PC-9 (cell line): ENCODE measurements around the gene FOSL2. TPM values are rescaled to one million over a fixed set of nuclear protein-coding genes. Genes with fewer than 3 reads are reported as not detected.
A peak's percentile ranks its signal among the peaks of the same experiment; 100 is the strongest.

ENCODE experiments used
- BruUV-seq: library from RNA; stranded (reverse); fragments of 400-500 nt; replicated peaks from 2 replicates; lab custom pipeline; 2021; lab: Mats Ljungman, UMichigan
- CTCF ChIA-PET: fragments of 300-600 bp; sonication (Branson Sonifier 250); formaldehyde crosslinking; loops from one replicate; lab custom pipeline; 2022; ENCODE audit warnings: antibody characterized with exemption; lab: Charles Lee
- POLR2A ChIA-PET: fragments of 300-600 bp; sonication (Branson Sonifier 250); formaldehyde crosslinking; loops from one replicate; lab custom pipeline; 2022; ENCODE audit warnings: antibody characterized with exemption; ENCODE audit not compliant: unreplicated experiment; lab: Charles Lee
- DNase-seq, 2 experiments: peaks; one replicate each; pipeline versions ENCODE4 v3.0.0 to v3.0.0-alpha.2; 2015 to 2022; ENCODE audit warnings: mixed read lengths in 1 of 2
- H2AFZ ChIP-seq: fragments of 200-600 bp; sonication (generic); 2 replicates; pipeline ENCODE4 v1.8.1; 2017; ENCODE audit warnings: antibody characterized with exemption
- H3F3A ChIP-seq: fragments of 200-600 bp; sonication (generic); 2 replicates; pipeline ENCODE4 v1.8.1; 2017; ENCODE audit warnings: antibody characterized with exemption, mild to moderate bottlenecking, low read depth; ENCODE audit not compliant: insufficient read depth
- H3K27ac ChIP-seq: fragments of 200-600 bp; sonication (generic); 2 replicates; pipeline ENCODE4 v1.6.1; 2016; ENCODE audit warnings: mixed run types
- H3K27me3 ChIP-seq: fragments of 200-600 bp; sonication (generic); 2 replicates; pipeline ENCODE4 v1.6.1; 2016; ENCODE audit warnings: low read depth, mixed run types; ENCODE audit not compliant: insufficient read depth
- H3K36me3 ChIP-seq: fragments of 200-600 bp; sonication (generic); 2 replicates; pipeline ENCODE4 v1.6.1; 2016; ENCODE audit warnings: low read depth, mixed run types
- H3K4me1 ChIP-seq: fragments of 200-600 bp; sonication (generic); replicated peaks from 2 replicates; pipeline ENCODE4 v1.6.1; 2016; ENCODE audit warnings: mixed run types; ENCODE audit not compliant: insufficient read depth
- H3K4me2 ChIP-seq: fragments of 200-600 bp; sonication (generic); 2 replicates; pipeline ENCODE4 v1.6.1; 2017; ENCODE audit warnings: mixed run types
- H3K4me3 ChIP-seq: fragments of 200-600 bp; sonication (generic); 2 replicates; pipeline ENCODE4 v1.6.1; 2016; ENCODE audit warnings: mixed run types
- H3K79me2 ChIP-seq: fragments of 200-600 bp; sonication (generic); 2 replicates; pipeline ENCODE4 v1.6.1; 2017; ENCODE audit warnings: low read depth, mixed run types
- H3K9me2 ChIP-seq: fragments of 200-600 bp; sonication (generic); 2 replicates; pipeline ENCODE4 v1.8.1; 2017; ENCODE audit warnings: mild to moderate bottlenecking; ENCODE audit not compliant: insufficient read depth
- H3K9me3 ChIP-seq: fragments of 200-600 bp; sonication (generic); 2 replicates; pipeline ENCODE4 v1.8.1; 2016; ENCODE audit warnings: low read depth; ENCODE audit not compliant: insufficient read depth
- H4K20me1 ChIP-seq: fragments of 200-600 bp; sonication (generic); 2 replicates; pipeline ENCODE4 v1.8.1; 2017; ENCODE audit not compliant: insufficient read depth
- CTCF ChIP-seq: fragments of 200-600 bp; sonication (generic); conservative IDR thresholded peaks from 2 replicates; pipeline ENCODE4 v1.6.1; 2017; ENCODE audit warnings: mixed run types, antibody characterized with exemption, mild to moderate bottlenecking, moderate library complexity
- EZH2 ChIP-seq: fragments of 200-600 bp; sonication (generic); IDR thresholded peaks from 2 replicates; pipeline ENCODE4 v1.8.0; 2017; ENCODE audit warnings: antibody characterized with exemption, low read depth
- intact Hi-C: fragments of 100-400 bp; cut with micrococcal nuclease; formaldehyde crosslinking; loops from one replicate; pipeline ENCODE4 v1.10.0; 2022; ENCODE audit not compliant: unreplicated experiment
- total RNA-seq: library from RNA; stranded (reverse); gene quantifications from 2 replicates; pipeline ENCODE4 v1.2.3, GENCODE V29; 2021

The FOSL2 gene
- total RNA-seq, 1 experiment from 2014 or later, result 60.0 TPM

DNA sequence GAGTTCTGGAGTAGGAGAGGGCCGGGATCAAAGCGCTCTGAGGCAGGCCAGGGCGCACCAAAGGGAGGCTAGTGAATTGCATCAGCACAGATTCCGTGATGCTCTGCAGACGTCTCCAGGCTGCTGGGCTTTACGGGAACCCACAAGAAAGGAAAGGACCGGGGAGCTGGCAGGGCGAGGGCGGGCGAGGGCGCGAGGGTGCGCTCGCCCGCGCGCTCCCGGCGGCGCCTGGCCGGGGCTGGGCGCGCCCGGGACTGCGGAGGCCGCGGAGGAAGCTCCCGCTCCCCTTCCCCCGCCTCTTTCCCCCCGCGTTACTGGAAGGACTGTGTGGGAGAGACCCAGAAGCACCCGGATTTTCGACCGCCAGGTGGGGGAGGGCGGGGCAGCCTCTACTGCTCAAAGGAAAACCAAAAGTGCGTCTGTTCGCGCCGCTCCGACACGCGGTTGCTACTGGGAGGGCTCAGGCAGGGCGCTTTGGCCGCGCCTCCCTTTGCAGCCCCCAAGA, 2.4 kb upstream of the FOSL2 start:
- H3K27me3 ChIP-seq, result no peaks in the 10 kb centered on the region
- no peaks in the 10 kb centered on the region for H3K9me3 ChIP-seq
- peaks cover 30% of the 10 kb centered on the region for H3K79me2 ChIP-seq
- peak; percentile 82 to 84 for DNase-seq
- BruUV-seq, result no TSS peak
- ChIA-PET POLR2A (interaction anchor here (0.6 kb wide), 1 partner anchor 106 kb away, joined by 3 read pairs; no protein-coding TSS in a partner anchor), CTCF (interaction anchor here (0.7 kb wide), 1 partner anchor 140 kb away, joined by 6 read pairs; no protein-coding TSS in a partner anchor)
- peak overlapping the region; percentile 99 for H3K4me2 ChIP-seq
- H3F3A ChIP-seq, result peaks cover 69% of the 10 kb centered on the region
- H4K20me1 ChIP-seq, result 0 out of 2 replicates have a peak, but pooled peaks cover 10% of the 10 kb centered on the region
- TF ChIP-seq CTCF, result no peak; the same call in 1 of the 2 replicates
- peak overlapping the region; percentile 88 for H3K4me3 ChIP-seq
- peak overlapping the region; percentile 96 for H3K27ac ChIP-seq
- peaks cover 47% of the 10 kb centered on the region for H3K4me1 ChIP-seq
- H2AFZ ChIP-seq, result peak overlapping the region; percentile 67
- intact Hi-C loops, result loop anchor here (1.0 to 10.0 kb wide), 6 partner anchors 31 to 668 kb away; no protein-coding TSS in a partner anchor
- 0 out of 2 replicates have a peak, but pooled peaks cover 7% of the 10 kb centered on the region for H3K36me3 ChIP-seq
- H3K9me2 ChIP-seq, result no peaks in the 10 kb centered on the region

- Histone ChIP-seq H3K79me2 (peaks cover 36% of the 10 kb centered on the region), H3K27me3 (no peaks in the 10 kb centered on the region), H3F3A (peaks cover 75% of the 10 kb centered on the region), H3K4me2 (peak overlapping the region; percentile 99), H3K27ac (peak overlapping the region; percentile 96), H3K36me3 (0 out of 2 replicates have a peak, but pooled peaks cover 14% of the 10 kb centered on the region), H3K9me3 (no peaks in the 10 kb centered on the region), H3K4me3 (peak overlapping the region; percentile 88), H2AFZ (peak overlapping the region; percentile 67), H4K20me1 (0 out of 2 replicates have a peak, but pooled peaks cover 11% of the 10 kb centered on the region), H3K4me1 (peaks cover 44% of the 10 kb centered on the region), H3K9me2 (no peaks in the 10 kb centered on the region)
- DNase-seq, result peak; percentile 63 to 67
- intact Hi-C loops, result loop anchor here (1.0 to 10.0 kb wide), 6 partner anchors 32 to 669 kb away; no protein-coding TSS in a partner anchor
- POLR2A ChIA-PET, result interaction anchor here (0.6 to 1.3 kb wide), 7 partner anchors 19 to 684 kb away, joined by 3 to 25 read pairs (median 7); no protein-coding TSS in a partner anchor
- CTCF ChIA-PET, result interaction anchor here (0.7 kb wide), 1 partner anchor 141 kb away, joined by 6 read pairs; no protein-coding TSS in a partner anchor
- BruUV-seq, result TSS peak; percentile 68
- TF ChIP-seq EZH2 (no peak), CTCF (no peak)
Observed at GRCh38 chr2:28390746-28391563, 1.7 kb upstream of the FOSL2 start.

GRCh38 chr2:28391564-28392296, 928 bp upstream of the FOSL2 start:
- H3K4me2 ChIP-seq, result peak overlapping the region; percentile 99
- H3K79me2 ChIP-seq, result peaks cover 44% of the 10 kb centered on the region
- BruUV-seq, result no TSS peak
- H3K27me3 ChIP-seq, result no peaks in the 10 kb centered on the region
- H2AFZ ChIP-seq, result peak overlapping the region; percentile 70
- 0 out of 2 replicates have a peak, but pooled peaks cover 19% of the 10 kb centered on the region for H3K36me3 ChIP-seq
- CTCF ChIA-PET, result no interaction called here
- DNase-seq, result peak; percentile 84 to 90
- H3F3A ChIP-seq, result peaks cover 73% of the 10 kb centered on the region
- intact Hi-C loops, result loop anchor here (1.0 to 10.0 kb wide), 11 partner anchors 17 to 669 kb away; no protein-coding TSS in a partner anchor
- H4K20me1 ChIP-seq, result peaks cover 13% of the 10 kb centered on the region; the same call in 1 of the 2 replicates
- H3K27ac ChIP-seq, result peak overlapping the region; percentile 96
- POLR2A ChIA-PET, result interaction anchor here (0.6 to 1.3 kb wide), 8 partner anchors 18 to 685 kb away, joined by 3 to 25 read pairs (median 6); no protein-coding TSS in a partner anchor
- H3K4me1 ChIP-seq, result peaks cover 37% of the 10 kb centered on the region
- H3K4me3 ChIP-seq, result peak overlapping the region; percentile 88
- TF ChIP-seq CTCF (no peak), EZH2 (no peak)
- no peaks in the 10 kb centered on the region for H3K9me3 ChIP-seq
- H3K9me2 ChIP-seq, result no peaks in the 10 kb centered on the region
